GM18520 (cell line): ENCODE data around the gene ARHGAP31.
"Not testable (repeated sequence)": the region's sequence is repeated elsewhere in the genome, so short reads cannot be mapped to it uniquely, and the experiment has no call there.

Source experiments
- ATAC-seq: cut with Tn5 transposase; IDR thresholded peaks from one replicate; pipeline ENCODE4 v1.9.1; 2021; ENCODE audit not compliant: unreplicated experiment

ARHGAP31 gene

GRCh38 chr3:119343719-119344118 lies 49.5 kb downstream of the ARHGAP31 start:
- peak; percentile 51 for ATAC-seq

GRCh38 chr3:119346076-119346496 lies 51.9 kb downstream of the ARHGAP31 start:
- no peak for ATAC-seq

GRCh38 chr3:119347036-119347435 lies 52.9 kb downstream of the ARHGAP31 start:
- ATAC-seq, result no peak

- no peak for ATAC-seq
These were observed 55.3 kb downstream of the ARHGAP31 start for GRCh38 chr3:119349354-119350041.

- no peak for ATAC-seq
These were observed 55.9 kb downstream of the ARHGAP31 start for GRCh38 chr3:119350114-119350513.

- ATAC-seq, result no peak
These were observed 57.4 kb downstream of the ARHGAP31 start for GRCh38 chr3:119351581-119351980.

- peak; percentile 96 for ATAC-seq
These were observed 57.9 kb downstream of the ARHGAP31 start for GRCh38 chr3:119352034-119352609.

GRCh38 chr3:119352863-119353527 lies 58.8 kb downstream of the ARHGAP31 start:
- ATAC-seq, result no peak

- not testable (repeated sequence) for ATAC-seq
These were observed 61.4 kb downstream of the ARHGAP31 start for GRCh38 chr3:119355608-119356007.

GRCh38 chr3:119356646-119357045 lies 62.5 kb downstream of the ARHGAP31 start:
- ATAC-seq, result no peak

- no peak for ATAC-seq
These were observed 63.0 kb downstream of the ARHGAP31 start for GRCh38 chr3:119357190-119357589.

GRCh38 chr3:119359476-119360326 lies 65.5 kb downstream of the ARHGAP31 start:
- no peak for ATAC-seq

GRCh38 chr3:119360736-119361462 lies 66.7 kb downstream of the ARHGAP31 start:
- no peak for ATAC-seq

- no peak for ATAC-seq
These were observed 67.8 kb downstream of the ARHGAP31 start for GRCh38 chr3:119362010-119362409.

GRCh38 chr3:119362940-119363725 lies 69.0 kb downstream of the ARHGAP31 start:
- ATAC-seq, result no peak

- no peak for ATAC-seq
These were observed 70.2 kb downstream of the ARHGAP31 start for GRCh38 chr3:119364401-119364800.

GRCh38 chr3:119365418-119365817 lies 71.2 kb downstream of the ARHGAP31 start:
- no peak for ATAC-seq

- ATAC-seq, result no peak
These were observed 72.8 kb downstream of the ARHGAP31 start for GRCh38 chr3:119367000-119367399.

GRCh38 chr3:119368298-119368697 lies 74.1 kb downstream of the ARHGAP31 start:
- ATAC-seq, result no peak

GRCh38 chr3:119371786-119372185 lies 77.6 kb downstream of the ARHGAP31 start:
- ATAC-seq, result not testable (repeated sequence)
